DMS153 treated with DMSO at 0.1 percent for 48 hours (cell line): ENCODE results near the gene GREB1.
A peak's percentile ranks its signal among the peaks of the same experiment; 100 is the strongest.

Experiments
- DNase-seq: peaks from one replicate; lab custom pipeline; 2025; ENCODE audit not compliant: unreplicated experiment; lab: John Stamatoyannopoulos, UW

GREB1 gene

DNA sequence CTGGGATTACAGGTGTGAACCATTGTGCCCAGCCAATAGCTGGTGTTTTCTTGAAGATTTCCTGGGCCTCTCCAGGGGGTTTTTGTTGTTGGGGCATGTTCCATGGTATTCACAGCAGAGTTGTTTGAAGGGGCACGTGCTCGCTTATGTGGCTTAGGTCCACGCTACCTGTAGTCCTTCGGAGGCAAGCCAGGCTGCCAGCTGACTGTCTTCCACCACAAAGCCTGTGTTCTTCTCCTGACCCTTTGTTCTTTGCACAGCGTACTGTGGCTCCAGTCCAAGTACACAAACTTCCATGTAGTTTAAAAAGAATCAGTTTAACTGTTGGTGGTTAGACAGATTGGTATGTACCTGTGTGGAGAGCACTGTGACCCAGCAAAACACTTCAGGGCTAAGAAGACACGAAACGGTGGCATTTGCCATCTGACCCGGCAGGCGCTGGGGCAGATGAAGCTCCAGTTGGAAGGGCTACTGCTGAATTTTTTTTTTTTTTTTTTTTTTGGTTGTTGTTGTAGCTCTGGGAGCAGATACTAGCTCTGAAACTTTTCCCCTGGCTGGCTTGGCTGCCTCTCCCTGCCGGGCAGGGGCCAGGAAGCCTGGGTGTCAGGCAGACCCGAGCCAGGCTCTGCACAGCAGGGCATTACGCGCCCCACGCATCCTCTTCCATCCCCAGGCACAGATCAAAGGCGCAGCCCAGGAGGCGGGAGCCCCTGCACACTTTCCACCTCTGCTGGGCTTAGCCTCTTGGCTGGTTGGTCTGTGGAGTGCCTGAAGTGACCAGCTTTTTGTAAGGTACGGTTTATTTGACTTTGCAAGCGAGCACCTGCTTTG lies 5.7 kb downstream of the GREB1 start:
- peak; percentile 67 for DNase-seq

GRCh38 chr2:11540148-11540995 lies 6.5 kb downstream of the GREB1 start:
- DNase-seq, result peak; percentile 90

DNA sequence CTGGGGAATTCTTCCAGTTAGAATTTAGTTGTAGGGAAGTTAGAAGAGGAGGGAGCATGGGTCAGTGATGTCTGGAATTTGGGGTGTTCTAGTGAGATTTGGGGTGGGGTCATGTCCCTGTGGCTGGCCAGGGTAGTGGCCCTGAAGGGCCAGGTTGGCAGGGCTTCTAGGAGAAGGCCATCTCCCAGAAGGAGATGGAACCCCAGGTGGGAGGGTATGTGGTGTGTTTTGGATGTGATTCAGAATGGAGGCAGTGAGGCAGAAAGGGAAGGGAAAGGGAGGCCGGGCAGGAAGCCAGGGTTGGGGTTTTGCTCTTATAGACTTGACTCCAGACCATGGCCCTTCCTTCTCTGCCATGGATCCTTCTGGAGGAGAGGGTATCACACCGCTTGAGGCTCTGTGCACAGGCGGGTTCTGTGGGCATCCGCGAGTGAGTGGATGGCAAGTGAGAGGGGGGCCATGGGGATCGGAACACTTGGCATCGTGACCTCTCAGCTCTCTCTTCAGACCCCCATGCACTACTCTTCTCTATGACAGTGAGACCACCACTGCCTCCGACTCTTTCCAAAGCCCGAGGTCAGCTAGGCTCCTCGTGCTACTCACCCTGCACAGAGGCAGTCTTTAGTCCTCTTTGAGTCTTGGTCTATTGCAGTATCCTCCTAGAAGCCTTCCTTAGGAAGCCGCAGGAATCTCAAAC lies 7.3 kb downstream of the GREB1 start:
- no peak for DNase-seq

DNA sequence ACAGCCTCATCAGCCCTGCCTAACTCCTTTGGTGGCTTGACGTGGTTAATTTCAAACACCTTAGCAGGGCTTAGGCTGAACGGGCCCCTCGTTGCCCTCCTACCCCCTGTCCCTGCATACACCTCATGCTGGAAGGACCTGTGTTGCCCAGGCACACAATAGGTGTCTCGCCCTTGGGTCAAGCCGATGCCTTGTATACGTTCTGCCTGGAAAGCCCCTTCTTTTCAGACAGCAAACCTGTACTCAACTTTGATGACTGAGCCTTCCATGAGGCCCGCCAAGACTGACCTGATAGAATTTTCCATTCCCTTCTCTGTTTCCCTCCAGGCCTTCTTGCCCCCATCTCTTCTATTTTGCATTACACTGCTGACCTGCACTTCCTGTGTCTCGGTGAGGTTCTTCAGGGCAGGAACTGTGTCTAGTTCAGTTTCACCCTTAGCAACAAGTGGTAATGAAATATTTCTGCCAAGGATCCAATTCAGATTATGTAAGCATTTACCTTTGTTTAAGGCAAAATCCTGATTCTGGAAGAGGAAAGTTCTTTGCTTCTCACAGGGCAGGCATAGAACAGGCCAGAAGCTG lies 7.9 kb downstream of the GREB1 start:
- no peak for DNase-seq

GRCh38 chr2:11542275-11542819 lies 8.5 kb downstream of the GREB1 start:
- DNase-seq, result no peak

- DNase-seq, result no peak
These were observed 9.7 kb downstream of the GREB1 start for GRCh38 chr2:11543337-11544216.

- DNase-seq, result no peak
These were observed 12.2 kb downstream of the GREB1 start for GRCh38 chr2:11546072-11546471.

DNA sequence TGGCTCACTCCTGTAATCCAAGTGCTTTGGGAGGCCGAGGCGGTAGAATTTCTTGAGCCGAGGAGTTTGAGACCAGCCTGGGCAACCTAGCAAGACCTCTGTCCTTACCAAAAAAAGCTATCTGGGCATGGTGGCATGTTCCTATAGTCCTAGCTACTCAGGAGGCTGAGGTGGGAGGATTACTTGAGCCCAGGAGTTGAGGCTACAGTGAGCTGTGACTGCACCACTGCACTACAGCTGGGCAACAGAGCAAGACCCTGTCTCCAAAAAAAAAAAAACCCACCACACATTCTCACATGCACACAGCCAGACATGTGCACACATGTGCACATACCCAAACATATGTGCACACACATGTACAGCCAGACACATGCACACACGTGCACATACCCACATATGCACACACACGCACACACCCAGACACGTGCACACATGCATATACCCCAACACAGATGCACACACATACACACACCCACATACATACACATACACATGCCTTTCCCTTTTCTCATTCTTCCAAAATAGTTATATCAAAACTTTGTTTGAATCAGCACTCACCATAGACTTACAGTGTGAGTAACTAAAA lies 14.2 kb downstream of the GREB1 start:
- DNase-seq, result no peak

DNA sequence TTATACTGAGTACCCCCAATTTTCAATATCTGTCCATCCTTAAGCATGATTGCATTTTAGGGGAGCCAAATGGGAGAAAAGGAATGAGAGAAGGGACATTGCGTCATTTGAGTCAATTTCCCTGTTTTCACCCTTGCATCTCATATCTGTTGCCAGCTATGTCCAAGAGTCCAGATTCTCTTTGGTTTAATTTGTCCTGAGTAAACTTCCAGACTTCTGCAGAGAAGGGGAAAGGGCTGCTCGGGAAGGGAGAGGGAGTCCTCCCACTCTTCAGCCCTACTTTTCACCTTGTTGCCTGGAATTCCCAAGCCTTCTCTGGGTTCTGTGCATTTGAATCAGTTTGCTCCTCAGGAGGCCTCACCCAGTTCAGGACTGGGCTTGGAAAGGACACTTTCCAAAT lies 16.5 kb downstream of the GREB1 start:
- DNase-seq, result no peak

GRCh38 chr2:11550901-11551568 lies 17.2 kb downstream of the GREB1 start:
- no peak for DNase-seq

GRCh38 chr2:11551569-11552259 lies 17.9 kb downstream of the GREB1 start:
- no peak for DNase-seq

DNA sequence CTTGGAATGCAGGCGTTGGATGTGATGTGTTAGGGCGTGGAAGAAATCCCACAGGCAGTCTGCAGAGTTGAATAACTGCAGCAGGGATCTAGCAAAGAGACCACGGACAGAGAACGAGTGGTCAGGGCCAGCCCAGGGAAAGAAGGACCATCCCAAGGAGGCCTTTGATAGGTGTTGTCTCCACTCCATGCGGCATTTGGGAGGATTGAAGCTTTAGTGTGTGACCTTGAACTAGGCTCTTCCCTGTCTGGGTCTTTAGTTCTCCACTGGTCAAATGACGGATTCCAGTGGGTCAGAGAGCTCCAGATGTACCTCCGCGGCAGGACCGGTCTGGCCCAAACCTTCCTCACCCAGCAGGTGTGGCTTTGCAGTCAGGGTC lies 18.4 kb downstream of the GREB1 start:
- DNase-seq, result no peak

- DNase-seq, result no peak
These were observed 20.0 kb downstream of the GREB1 start for GRCh38 chr2:11553661-11554398.

DNA sequence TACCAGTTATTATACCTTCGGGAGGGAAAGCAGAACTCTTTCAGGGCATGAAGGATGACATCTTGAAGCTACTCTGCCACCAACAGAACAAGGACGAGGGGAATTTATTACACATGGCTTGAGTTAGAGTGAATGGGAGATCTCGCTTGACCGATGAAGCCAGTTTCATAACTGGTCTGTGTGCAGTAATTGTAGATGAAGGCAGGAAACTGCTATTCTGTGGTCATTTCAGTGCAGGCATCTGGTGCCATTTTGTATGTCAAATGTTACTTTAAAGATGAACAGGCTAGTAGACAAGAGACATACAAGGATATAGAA lies 20.5 kb downstream of the GREB1 start:
- no peak for DNase-seq

GRCh38 chr2:11556101-11556806 lies 22.4 kb downstream of the GREB1 start:
- no peak for DNase-seq

DNA sequence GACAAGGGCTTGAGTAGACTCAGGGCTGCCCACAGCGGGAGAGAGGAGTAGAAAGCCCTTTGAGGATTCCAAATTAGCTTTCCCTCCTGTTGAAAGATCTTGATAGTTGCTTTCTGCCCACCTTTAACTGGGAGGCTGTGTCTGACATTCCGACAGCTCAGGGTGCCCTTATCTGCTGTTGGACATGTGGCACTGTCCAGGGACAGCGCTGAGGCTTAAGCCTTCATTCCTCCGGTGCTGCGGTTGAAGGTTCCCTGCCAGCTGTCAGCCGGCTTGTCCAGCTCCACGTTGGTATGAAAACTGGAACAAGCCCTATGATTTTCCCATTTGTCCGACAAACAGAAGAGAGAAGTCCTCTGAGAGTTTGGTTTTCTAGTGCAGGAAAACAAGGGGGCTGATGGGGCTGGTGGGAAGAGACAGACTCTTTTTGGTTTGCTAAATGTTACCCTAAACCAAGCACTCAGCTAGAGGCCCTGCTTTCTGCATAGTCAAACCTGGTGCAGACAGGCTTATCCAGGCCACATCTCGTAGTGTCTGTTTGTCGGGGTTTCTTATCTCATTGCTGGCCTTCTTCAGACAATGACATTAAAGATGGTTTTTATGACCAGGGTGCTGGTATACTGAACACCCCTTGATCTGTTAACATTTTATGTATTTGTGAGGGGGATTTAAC lies 24.5 kb downstream of the GREB1 start:
- no peak for DNase-seq
